HepG2 (cell line): ENCODE results near the gene HTR6.

Experiments
- EED ChIP-seq: sonication (generic); formaldehyde crosslinking; IDR thresholded peaks from 2 replicates; pipeline ENCODE4 v1.5.0; 2020; ENCODE audit warnings: mild to moderate bottlenecking, missing genetic modification reagents
- EP300 ChIP-seq, 3 experiments: sonication (generic) in 1 of 3; formaldehyde crosslinking in 1 of 3; IDR thresholded peaks; 2 replicates each; pipeline versions ENCODE4 v1.5.1 to v1.6.1; 2011 to 2020; ENCODE audit warnings: low read depth in 2 of 3, low read length in 2 of 3, borderline replicate concordance in 1 of 3, improper control_type of control experiment in 1 of 3, mild to moderate bottlenecking in 1 of 3, missing genetic modification reagents in 1 of 3, moderate library complexity in 1 of 3
- EZH2 ChIP-seq: conservative IDR thresholded peaks from 2 replicates; pipeline ENCODE4 v1.6.1; 2012; ENCODE audit warnings: mild to moderate bottlenecking, low read depth, low read length, moderate library complexity
- SP1 ChIP-seq, 2 experiments: fragments of 450-650 bp in 1 of 2; sonication (generic) in 1 of 2; formaldehyde crosslinking in 1 of 2; IDR thresholded peaks; 2 replicates each; pipeline versions ENCODE4 v1.4.0 to v1.6.1; 2016 to 2020; ENCODE audit warnings: missing genetic modification reagents in 1 of 2
- TCF7L2 ChIP-seq: IDR thresholded peaks from 2 replicates; pipeline ENCODE4 v1.6.1; 2011; ENCODE audit warnings: mild to moderate bottlenecking, low read depth, low read length, moderate library complexity
- ZC3H4 ChIP-seq: sonication (generic); formaldehyde crosslinking; IDR thresholded peaks from 2 replicates; pipeline ENCODE4 v1.4.0; 2020; ENCODE audit warnings: missing genetic modification reagents, borderline replicate concordance
- ZFP41 ChIP-seq: sonication (generic); formaldehyde crosslinking; IDR thresholded peaks from 2 replicates; pipeline ENCODE4 v1.4.0; 2020; ENCODE audit warnings: mild to moderate bottlenecking, missing genetic modification reagents, borderline replicate concordance
- ZNF3 ChIP-seq: IDR thresholded peaks from 2 replicates; pipeline ENCODE4 v1.7.0; 2017; ENCODE audit warnings: inconsistent platforms
- TF ChIP-seq, protein P1 (sequence below): sonication (generic); formaldehyde crosslinking; IDR thresholded peaks from 2 replicates; pipeline ENCODE4 v1.5.0; 2020; ENCODE audit warnings: mild to moderate bottlenecking, missing genetic modification reagents, moderate library complexity
- TF ChIP-seq, protein P2 (sequence below): sonication (generic); formaldehyde crosslinking; IDR thresholded peaks from 2 replicates; pipeline ENCODE4 v1.8.0; 2022; ENCODE audit warnings: missing genetic modification reagents, mild to moderate bottlenecking, borderline replicate concordance
- TF ChIP-seq, protein P3 (sequence below): sonication (generic); formaldehyde crosslinking; IDR thresholded peaks from 2 replicates; pipeline ENCODE4 v1.9.0; 2022; ENCODE audit warnings: missing genetic modification reagents, mild to moderate bottlenecking, borderline replicate concordance

DNA sequence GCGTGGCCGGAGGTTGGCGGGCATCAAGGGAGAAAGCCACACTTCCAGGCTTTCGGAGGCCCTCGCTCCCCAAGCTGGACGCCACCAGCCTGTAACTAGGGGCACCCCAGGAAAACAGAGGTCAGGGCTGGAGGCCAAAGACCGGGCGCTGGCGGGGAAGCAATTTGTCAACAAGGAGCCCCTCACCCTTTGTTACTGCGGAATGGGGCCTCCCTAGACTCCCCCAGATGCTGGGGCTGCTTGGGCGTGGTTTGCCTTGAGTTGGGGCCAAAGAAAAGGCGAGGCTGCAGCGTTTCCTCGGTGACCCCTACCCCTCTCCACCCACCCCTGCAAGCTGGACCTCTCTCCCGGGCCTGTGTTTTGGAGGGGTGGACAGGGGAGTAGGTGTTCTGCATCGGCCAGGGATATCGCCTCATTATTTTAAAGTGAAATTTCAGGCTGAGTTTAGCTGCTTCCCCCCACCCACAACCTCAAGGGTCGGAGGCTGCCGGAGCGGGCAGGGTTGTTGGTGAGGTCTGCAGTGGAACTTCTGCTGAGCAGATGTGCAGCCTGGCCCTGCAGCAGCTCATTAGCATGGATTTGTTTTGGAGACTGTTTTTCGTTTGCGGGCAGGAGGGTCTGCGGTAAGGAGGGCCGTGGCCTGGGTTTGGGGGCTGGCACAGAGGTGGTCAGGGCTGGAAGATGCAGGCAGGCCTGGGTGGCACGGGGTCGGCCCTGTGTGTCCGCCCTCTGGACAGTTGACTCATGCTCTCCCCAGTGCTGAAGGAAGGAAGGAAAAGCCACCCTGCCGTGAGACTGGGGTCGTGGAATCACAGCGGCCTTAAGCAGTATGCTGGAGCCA lies 19.0 kb upstream of the HTR6 start:
- TF ChIP-seq ZNF3 (CRISPR knock-in tag) (no peak), EZH2 (no peak), SP1 (IDR thresholded peaks at IDR 0.05) (no peak), SP1 (CRISPR knock-in tag; IDR thresholded peaks at IDR 0.05) (no peak), ZFP41 (CRISPR knock-in tag) (no peak), ZC3H4 (CRISPR knock-in tag) (no peak), TCF7L2 (no peak), EED (CRISPR knock-in tag) (no peak), EP300 (IDR thresholded peaks at IDR 0.05; ENCODE audit: low read depth in 2 of 2, low read length in 2 of 2) (no peak), EP300 (CRISPR knock-in tag; IDR thresholded peaks at IDR 0.05; ENCODE audit: borderline replicate concordance) (no peak)
- TF ChIP-seq, protein P1, sequence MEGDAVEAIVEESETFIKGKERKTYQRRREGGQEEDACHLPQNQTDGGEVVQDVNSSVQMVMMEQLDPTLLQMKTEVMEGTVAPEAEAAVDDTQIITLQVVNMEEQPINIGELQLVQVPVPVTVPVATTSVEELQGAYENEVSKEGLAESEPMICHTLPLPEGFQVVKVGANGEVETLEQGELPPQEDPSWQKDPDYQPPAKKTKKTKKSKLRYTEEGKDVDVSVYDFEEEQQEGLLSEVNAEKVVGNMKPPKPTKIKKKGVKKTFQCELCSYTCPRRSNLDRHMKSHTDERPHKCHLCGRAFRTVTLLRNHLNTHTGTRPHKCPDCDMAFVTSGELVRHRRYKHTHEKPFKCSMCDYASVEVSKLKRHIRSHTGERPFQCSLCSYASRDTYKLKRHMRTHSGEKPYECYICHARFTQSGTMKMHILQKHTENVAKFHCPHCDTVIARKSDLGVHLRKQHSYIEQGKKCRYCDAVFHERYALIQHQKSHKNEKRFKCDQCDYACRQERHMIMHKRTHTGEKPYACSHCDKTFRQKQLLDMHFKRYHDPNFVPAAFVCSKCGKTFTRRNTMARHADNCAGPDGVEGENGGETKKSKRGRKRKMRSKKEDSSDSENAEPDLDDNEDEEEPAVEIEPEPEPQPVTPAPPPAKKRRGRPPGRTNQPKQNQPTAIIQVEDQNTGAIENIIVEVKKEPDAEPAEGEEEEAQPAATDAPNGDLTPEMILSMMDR (CRISPR knock-in tag): no peak
- TF ChIP-seq, protein P2, sequence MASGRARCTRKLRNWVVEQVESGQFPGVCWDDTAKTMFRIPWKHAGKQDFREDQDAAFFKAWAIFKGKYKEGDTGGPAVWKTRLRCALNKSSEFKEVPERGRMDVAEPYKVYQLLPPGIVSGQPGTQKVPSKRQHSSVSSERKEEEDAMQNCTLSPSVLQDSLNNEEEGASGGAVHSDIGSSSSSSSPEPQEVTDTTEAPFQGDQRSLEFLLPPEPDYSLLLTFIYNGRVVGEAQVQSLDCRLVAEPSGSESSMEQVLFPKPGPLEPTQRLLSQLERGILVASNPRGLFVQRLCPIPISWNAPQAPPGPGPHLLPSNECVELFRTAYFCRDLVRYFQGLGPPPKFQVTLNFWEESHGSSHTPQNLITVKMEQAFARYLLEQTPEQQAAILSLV (CRISPR knock-in tag): no peak
- TF ChIP-seq, protein P3, sequence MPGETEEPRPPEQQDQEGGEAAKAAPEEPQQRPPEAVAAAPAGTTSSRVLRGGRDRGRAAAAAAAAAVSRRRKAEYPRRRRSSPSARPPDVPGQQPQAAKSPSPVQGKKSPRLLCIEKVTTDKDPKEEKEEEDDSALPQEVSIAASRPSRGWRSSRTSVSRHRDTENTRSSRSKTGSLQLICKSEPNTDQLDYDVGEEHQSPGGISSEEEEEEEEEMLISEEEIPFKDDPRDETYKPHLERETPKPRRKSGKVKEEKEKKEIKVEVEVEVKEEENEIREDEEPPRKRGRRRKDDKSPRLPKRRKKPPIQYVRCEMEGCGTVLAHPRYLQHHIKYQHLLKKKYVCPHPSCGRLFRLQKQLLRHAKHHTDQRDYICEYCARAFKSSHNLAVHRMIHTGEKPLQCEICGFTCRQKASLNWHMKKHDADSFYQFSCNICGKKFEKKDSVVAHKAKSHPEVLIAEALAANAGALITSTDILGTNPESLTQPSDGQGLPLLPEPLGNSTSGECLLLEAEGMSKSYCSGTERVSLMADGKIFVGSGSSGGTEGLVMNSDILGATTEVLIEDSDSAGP (CRISPR knock-in tag): no peak
